Measurements from ENCODE around the gene TNFAIP3.
"Not testable (repeated sequence)": the region's sequence is repeated elsewhere in the genome, so short reads cannot be mapped to it uniquely, and the experiment has no call there.

The TNFAIP3 gene

GRCh38 chr6:137884149-137884909, 17.3 kb downstream of the TNFAIP3 start:
- Mint-ChIP-seq H3K9me3 (peaks cover 15% of the 10 kb centered on the region), H3K36me3 (ENCODE audit: low read depth) (peaks cover 83% of the 10 kb centered on the region), H3K4me1 (ENCODE audit: low read depth) (peaks cover 65% of the 10 kb centered on the region), H3K27ac (peak overlapping the region; percentile 89), H3K27me3 (no peaks in the 10 kb centered on the region), H3K4me3 (no peak overlapping the region)

DNA sequence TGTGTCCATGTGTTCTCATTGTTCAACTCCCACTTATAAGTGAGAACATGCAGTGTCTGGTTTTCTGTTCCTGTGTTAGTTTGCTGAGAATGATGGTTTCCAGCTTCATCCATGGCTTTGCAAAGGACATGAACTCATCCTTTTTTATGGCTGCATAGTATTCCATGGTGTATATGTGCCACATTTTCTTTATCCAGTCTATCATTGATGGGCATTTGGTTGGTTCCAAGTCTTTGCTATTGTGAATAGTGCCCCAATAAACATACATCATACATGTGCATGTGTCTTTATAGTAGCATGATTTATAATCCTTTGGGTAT, 17.8 kb downstream of the TNFAIP3 start:
- Mint-ChIP-seq H3K9me3 (peaks cover 16% of the 10 kb centered on the region), H3K27ac (peak overlapping the region; percentile 67), H3K4me1 (ENCODE audit: low read depth) (peaks cover 62% of the 10 kb centered on the region), H3K36me3 (ENCODE audit: low read depth) (peaks cover 80% of the 10 kb centered on the region)
- H3K4me3 Mint-ChIP-seq, H3K27me3 Mint-ChIP-seq: not testable (repeated sequence)

- H3K4me1 Mint-ChIP-seq (ENCODE audit: low read depth), result peaks cover 51% of the 10 kb centered on the region
- not testable (repeated sequence) for H3K4me3 Mint-ChIP-seq, H3K27me3 Mint-ChIP-seq
- H3K36me3 Mint-ChIP-seq (ENCODE audit: low read depth), result peaks cover 72% of the 10 kb centered on the region
- H3K27ac Mint-ChIP-seq, result peak overlapping the region; percentile 47
- peaks cover 19% of the 10 kb centered on the region for H3K9me3 Mint-ChIP-seq
Observed at GRCh38 chr6:137886226-137886625, 19.2 kb downstream of the TNFAIP3 start.

GRCh38 chr6:137890983-137891537, 24.0 kb downstream of the TNFAIP3 start:
- Mint-ChIP-seq H3K27me3 (no peaks in the 10 kb centered on the region), H3K4me1 (ENCODE audit: low read depth) (peaks cover 44% of the 10 kb centered on the region), H3K36me3 (ENCODE audit: low read depth) (peaks cover 34% of the 10 kb centered on the region), H3K9me3 (peaks cover 14% of the 10 kb centered on the region), H3K27ac (no peak overlapping the region), H3K4me3 (no peak overlapping the region)

- Mint-ChIP-seq H3K27me3 (no peaks in the 10 kb centered on the region), H3K4me3 (no peak overlapping the region), H3K4me1 (ENCODE audit: low read depth) (peaks cover 40% of the 10 kb centered on the region), H3K36me3 (ENCODE audit: low read depth) (peaks cover 21% of the 10 kb centered on the region), H3K27ac (no peak overlapping the region), H3K9me3 (peaks cover 10% of the 10 kb centered on the region)
Observed at GRCh38 chr6:137892271-137892708, 25.2 kb downstream of the TNFAIP3 start.

DNA sequence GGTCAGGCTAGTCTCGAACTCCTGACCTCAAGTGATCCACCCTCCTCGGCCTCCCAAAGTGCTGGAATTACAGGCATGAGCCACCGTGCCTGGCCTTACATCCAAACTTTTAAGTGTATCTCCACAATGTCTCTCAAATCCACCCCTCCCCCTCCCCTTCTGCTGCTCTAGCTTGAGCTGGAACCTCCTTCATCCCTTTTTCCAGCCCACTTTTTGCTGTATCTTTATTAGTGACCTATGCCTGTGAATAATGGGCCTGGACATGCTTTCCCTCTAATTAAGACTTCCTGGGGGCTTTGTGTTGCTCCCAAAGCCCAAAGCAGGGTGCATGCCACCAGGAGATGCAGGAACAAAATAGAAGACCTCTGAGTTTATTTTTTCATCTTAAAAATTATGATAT, 26.1 kb downstream of the TNFAIP3 start:
- Mint-ChIP-seq H3K36me3 (ENCODE audit: low read depth) (peaks cover 16% of the 10 kb centered on the region), H3K27me3 (no peaks in the 10 kb centered on the region)

DNA sequence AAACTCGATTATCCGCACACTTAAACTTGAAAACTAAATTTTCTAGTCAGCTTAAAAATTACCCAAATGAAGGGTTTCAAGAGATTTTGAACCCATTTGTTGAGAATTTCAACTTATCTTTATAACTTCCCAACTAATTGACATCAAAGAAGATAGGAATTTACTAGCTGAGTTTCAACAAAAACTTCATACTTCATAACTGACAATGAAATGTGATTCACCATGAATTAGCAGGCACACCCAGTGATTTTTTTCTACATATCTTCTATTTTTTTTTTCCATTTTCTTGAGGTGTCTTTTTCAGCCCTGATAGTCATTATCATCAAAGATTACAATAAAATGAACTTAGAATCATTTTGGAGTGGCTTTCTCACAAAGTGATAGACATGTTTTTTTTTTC, 26.7 kb downstream of the TNFAIP3 start:
- peaks cover 40% of the 10 kb centered on the region for H3K4me1 Mint-ChIP-seq (ENCODE audit: low read depth)
- no peaks in the 10 kb centered on the region for H3K27me3 Mint-ChIP-seq
- H3K36me3 Mint-ChIP-seq (ENCODE audit: low read depth), result peaks cover 11% of the 10 kb centered on the region
- H3K4me3 Mint-ChIP-seq, result no peak overlapping the region
- H3K9me3 Mint-ChIP-seq, result peaks cover 4% of the 10 kb centered on the region
- no peak overlapping the region for H3K27ac Mint-ChIP-seq

More for the DNA sequence above, 26.1 kb downstream of the TNFAIP3 start:
- Mint-ChIP-seq H3K4me3 (no peak overlapping the region), H3K4me1 (ENCODE audit: low read depth) (peaks cover 40% of the 10 kb centered on the region), H3K9me3 (peaks cover 10% of the 10 kb centered on the region), H3K27ac (no peak overlapping the region)

GRCh38 chr6:137894378-137894777, 27.3 kb downstream of the TNFAIP3 start:
- H3K27ac Mint-ChIP-seq, result peak overlapping the region; percentile 46
- H3K4me3 Mint-ChIP-seq, result not testable (repeated sequence)

GRCh38 chr6:137894779-137895385, 27.8 kb downstream of the TNFAIP3 start:
- Mint-ChIP-seq H3K27ac (peak overlapping the region; percentile 46), H3K36me3 (ENCODE audit: low read depth) (peaks cover 8% of the 10 kb centered on the region), H3K27me3 (no peaks in the 10 kb centered on the region), H3K4me1 (ENCODE audit: low read depth) (peaks cover 40% of the 10 kb centered on the region), H3K4me3 (no peak overlapping the region), H3K9me3 (peaks cover 3% of the 10 kb centered on the region)

More at GRCh38 chr6:137894378-137894777, 27.3 kb downstream of the TNFAIP3 start:
- not testable (repeated sequence) for H3K9me3 Mint-ChIP-seq, H3K27me3 Mint-ChIP-seq
- Mint-ChIP-seq H3K4me1 (ENCODE audit: low read depth) (peaks cover 40% of the 10 kb centered on the region), H3K36me3 (ENCODE audit: low read depth) (peaks cover 11% of the 10 kb centered on the region)

DNA sequence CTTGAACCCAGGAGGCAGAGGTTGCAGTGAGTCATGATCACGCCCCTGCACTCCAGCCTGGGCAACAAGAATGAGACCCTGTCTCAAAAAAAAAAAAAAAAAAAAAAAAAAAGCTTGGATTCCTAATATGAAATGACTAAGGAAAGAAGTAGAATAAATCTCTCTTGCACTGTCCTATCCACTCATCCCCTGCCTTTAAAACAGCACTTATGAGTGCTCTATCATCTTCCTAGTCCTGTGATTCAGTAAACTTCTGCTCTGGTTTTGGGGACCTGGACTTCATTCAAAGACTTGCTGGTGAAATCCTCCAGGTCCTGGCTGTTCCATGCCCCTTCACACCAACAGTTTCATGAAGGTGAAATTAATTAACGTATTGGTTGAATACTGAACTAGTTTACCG, 29.6 kb downstream of the TNFAIP3 start:
- H3K36me3 Mint-ChIP-seq (ENCODE audit: low read depth), result peaks cover 3% of the 10 kb centered on the region

GRCh38 chr6:137900815-137901214, 33.8 kb downstream of the TNFAIP3 start:
- Mint-ChIP-seq H3K4me3 (no peak overlapping the region), H3K27ac (no peak overlapping the region), H3K27me3 (no peaks in the 10 kb centered on the region), H3K9me3 (peaks cover 4% of the 10 kb centered on the region), H3K36me3 (ENCODE audit: low read depth) (no peaks in the 10 kb centered on the region), H3K4me1 (ENCODE audit: low read depth) (peaks cover 57% of the 10 kb centered on the region)

More for the DNA sequence above, 29.6 kb downstream of the TNFAIP3 start:
- Mint-ChIP-seq H3K27me3 (no peaks in the 10 kb centered on the region), H3K4me1 (ENCODE audit: low read depth) (peaks cover 44% of the 10 kb centered on the region), H3K9me3 (no peaks in the 10 kb centered on the region), H3K27ac (peak overlapping the region; percentile 81), H3K4me3 (no peak overlapping the region)

GRCh38 chr6:137901454-137901853, 34.4 kb downstream of the TNFAIP3 start:
- no peaks in the 10 kb centered on the region for H3K36me3 Mint-ChIP-seq (ENCODE audit: low read depth)
- peaks cover 4% of the 10 kb centered on the region for H3K9me3 Mint-ChIP-seq
- no peak overlapping the region for H3K4me3 Mint-ChIP-seq
- H3K27ac Mint-ChIP-seq, result peak overlapping the region; percentile 7
- no peaks in the 10 kb centered on the region for H3K27me3 Mint-ChIP-seq
- peaks cover 60% of the 10 kb centered on the region for H3K4me1 Mint-ChIP-seq (ENCODE audit: low read depth)

DNA sequence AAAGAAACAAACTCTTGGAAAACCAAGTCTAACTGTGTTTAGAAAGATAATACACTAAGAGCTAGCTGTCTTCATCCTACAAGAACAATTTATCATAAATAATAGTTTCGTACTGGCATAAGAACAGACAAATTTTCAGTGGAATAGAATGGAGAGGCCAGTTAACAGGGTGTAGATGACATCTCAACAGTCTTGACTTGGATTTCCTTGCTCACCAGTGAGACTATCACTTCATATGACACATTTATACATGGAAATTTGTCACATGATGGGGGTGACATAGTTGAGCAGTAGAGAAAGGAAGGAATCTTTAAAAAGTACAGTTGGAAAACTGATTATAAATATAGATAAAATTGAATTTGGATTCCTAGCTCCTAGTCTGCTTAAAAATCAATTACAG, 35.6 kb downstream of the TNFAIP3 start:
- H3K9me3 Mint-ChIP-seq, result peaks cover 4% of the 10 kb centered on the region
- no peaks in the 10 kb centered on the region for H3K27me3 Mint-ChIP-seq
- H3K4me1 Mint-ChIP-seq (ENCODE audit: low read depth), result peaks cover 65% of the 10 kb centered on the region
- no peak overlapping the region for H3K4me3 Mint-ChIP-seq
- H3K36me3 Mint-ChIP-seq (ENCODE audit: low read depth), result no peaks in the 10 kb centered on the region
- H3K27ac Mint-ChIP-seq, result peak overlapping the region; percentile 77

DNA sequence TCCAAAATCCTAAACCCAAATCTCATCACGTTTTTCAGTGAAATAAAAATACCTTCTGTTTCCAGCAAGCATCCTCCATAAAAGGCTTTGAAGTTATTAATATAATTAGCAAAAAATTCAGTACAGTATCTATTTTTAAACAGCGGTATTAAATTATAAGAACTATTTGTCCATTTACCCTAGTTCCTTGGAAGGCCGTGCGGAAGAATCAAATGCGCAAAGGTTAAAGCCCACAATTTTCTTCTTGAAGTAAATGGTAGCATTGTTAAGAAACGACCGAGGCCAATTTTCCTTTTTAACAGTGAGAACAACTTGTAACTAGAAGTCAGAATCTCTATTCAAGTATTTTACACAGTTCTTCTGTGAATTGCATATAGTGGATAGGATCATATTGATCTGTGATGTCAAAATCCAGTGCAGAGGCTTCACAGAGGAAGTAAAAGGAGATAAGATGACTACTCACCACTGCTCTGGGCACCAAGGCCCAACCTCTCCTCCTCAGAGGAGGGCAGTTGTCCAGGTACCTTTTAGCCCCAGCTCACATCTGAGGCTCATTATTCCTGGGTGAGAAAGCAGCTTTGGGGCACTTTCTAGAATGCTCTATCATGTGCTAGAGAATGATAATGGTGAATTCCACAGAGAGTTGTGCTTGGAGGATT, 36.3 kb downstream of the TNFAIP3 start:
- Mint-ChIP-seq H3K36me3 (ENCODE audit: low read depth) (no peaks in the 10 kb centered on the region), H3K9me3 (peaks cover 4% of the 10 kb centered on the region), H3K27me3 (no peaks in the 10 kb centered on the region), H3K4me1 (ENCODE audit: low read depth) (peaks cover 71% of the 10 kb centered on the region), H3K4me3 (peak overlapping the region; percentile 72), H3K27ac (peak overlapping the region; percentile 100)
